ENCODE data around the gene UPB1. TPM values are rescaled to one million over a fixed set of nuclear protein-coding genes. Genes with fewer than 3 reads are reported as not detected.
"Not testable (repeated sequence)": the region's sequence is repeated elsewhere in the genome, so short reads cannot be mapped to it uniquely, and the experiment has no call there.

The UPB1 gene
- total RNA-seq, 4 donors from 2014 or later, result 0.57 TPM; not detected in 3

DNA sequence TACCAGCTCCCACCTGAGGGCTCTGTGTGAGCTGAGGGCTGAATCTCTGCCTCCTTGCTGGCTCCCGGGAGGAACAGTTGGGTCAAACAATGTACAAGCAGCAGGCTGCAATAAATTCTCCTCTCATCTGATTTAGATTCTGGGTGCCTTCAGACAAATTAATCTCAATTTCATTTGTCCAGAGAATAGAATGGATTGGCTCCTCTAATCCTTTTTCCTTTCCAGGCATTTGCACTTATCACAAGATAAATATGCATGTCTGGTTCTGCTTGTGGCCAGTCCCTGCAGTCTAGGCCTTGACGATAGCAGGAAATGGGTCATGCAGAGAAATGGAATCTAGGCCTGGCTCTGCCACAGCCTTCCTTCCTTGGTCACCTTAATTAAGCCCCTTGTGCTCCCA, 28.7 kb downstream of the UPB1 start:
- Histone ChIP-seq H3K27me3 (no peaks in the 10 kb centered on the region), H3K27ac (no peak overlapping the region), H3K9me3 (no peaks in the 10 kb centered on the region), H3K4me1 (peaks cover 5 to 33% (median 6%) of the 10 kb centered on the region in 3 donors), H3K36me3 (no peaks in the 10 kb centered on the region), H3K4me3 (no peak overlapping the region)
- WGBS, 2 donors, result 56 to 73% methylated on average over 1 to 2 of the region's 2 CpGs
- DNase-seq, result no peak
- intact Hi-C loops (cut with DNase I), result loop anchor here (5.0 kb wide), 1 partner anchor 202 kb away; no protein-coding TSS in a partner anchor
- TF ChIP-seq, protein P1, sequence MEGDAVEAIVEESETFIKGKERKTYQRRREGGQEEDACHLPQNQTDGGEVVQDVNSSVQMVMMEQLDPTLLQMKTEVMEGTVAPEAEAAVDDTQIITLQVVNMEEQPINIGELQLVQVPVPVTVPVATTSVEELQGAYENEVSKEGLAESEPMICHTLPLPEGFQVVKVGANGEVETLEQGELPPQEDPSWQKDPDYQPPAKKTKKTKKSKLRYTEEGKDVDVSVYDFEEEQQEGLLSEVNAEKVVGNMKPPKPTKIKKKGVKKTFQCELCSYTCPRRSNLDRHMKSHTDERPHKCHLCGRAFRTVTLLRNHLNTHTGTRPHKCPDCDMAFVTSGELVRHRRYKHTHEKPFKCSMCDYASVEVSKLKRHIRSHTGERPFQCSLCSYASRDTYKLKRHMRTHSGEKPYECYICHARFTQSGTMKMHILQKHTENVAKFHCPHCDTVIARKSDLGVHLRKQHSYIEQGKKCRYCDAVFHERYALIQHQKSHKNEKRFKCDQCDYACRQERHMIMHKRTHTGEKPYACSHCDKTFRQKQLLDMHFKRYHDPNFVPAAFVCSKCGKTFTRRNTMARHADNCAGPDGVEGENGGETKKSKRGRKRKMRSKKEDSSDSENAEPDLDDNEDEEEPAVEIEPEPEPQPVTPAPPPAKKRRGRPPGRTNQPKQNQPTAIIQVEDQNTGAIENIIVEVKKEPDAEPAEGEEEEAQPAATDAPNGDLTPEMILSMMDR (IDR thresholded peaks at IDR 0.05), result no peak

DNA sequence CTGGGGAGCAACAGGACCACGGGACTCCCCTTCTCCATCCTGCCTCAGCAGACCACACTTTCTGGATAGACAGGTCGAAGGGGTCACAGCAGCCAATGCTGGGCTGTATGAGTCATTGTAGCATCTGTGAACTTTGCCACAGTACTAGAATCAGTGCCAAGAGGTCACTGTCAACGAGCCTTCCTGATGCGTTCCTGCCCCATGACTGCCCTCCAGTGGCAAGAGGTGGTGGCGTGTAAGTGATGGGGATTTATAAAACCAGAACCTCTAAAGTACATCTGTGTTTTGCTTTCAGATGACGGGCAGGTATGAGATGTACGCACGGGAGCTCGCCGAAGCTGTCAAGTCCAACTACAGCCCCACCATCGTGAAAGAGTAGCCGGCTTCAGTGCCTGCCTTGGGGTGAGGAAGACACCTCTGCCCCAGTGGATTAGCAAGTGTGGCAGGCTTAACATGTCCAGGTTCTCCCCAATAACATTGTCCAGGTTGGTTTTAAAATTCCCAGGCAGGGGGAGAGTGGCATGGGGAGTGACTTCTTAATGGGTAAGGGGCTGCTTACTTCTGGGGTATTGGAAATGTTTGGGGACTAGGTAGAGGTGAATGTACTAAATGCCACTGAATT, 30.4 kb downstream of the UPB1 start:
- Histone ChIP-seq H3K36me3 (no peaks in the 10 kb centered on the region), H3K9me3 (no peaks in the 10 kb centered on the region), H3K4me1 (peaks cover 5 to 33% (median 6%) of the 10 kb centered on the region in 3 donors), H3K27ac (no peak overlapping the region), H3K4me3 (no peak overlapping the region), H3K27me3 (no peaks in the 10 kb centered on the region)
- TF ChIP-seq, protein P1 (IDR thresholded peaks at IDR 0.05), result peak; percentile 66 to 89 (median 78)
- TF ChIP-seq POLR2A (IDR thresholded peaks at IDR 0.05), result no peak
- no peak for DNase-seq
- intact Hi-C loops (cut with DNase I), result no loop called here
- 3 to 10% methylated on average over 9 to 11 of the region's 12 CpGs for WGBS, 2 donors

DNA sequence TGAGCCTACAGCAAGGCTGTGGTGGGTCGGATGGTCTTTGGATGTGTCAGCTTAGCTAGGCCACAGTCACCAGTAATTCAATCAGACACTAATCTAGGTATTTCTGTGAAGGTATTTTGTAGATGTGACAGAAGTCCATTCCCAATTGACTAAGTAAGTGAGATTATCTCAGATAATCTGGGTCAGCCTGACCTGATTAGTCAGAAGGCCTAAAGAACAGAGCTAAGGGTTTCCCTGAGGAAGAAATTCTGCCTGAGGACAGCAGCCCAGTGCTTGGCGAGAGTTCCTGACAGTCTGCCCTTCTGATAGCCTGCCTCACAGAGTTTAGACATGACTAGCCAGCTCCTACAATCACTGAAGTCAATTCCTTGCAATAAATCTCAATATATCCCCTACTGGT, 31.1 kb downstream of the UPB1 start:
- H3K27ac ChIP-seq, result no peak overlapping the region
- DNase-seq, result no peak
- no peak overlapping the region for H3K4me3 ChIP-seq
- intact Hi-C loops (cut with DNase I), result no loop called here
- no peak for TF ChIP-seq POLR2A (IDR thresholded peaks at IDR 0.05)
- TF ChIP-seq, protein P1 (IDR thresholded peaks at IDR 0.05), result no peak
- 80 to 88% methylated on average over 2 of the region's 2 CpGs for WGBS, 2 donors
- peaks cover 5 to 33% (median 6%) of the 10 kb centered on the region in 3 donors for H3K4me1 ChIP-seq
- H3K27me3 ChIP-seq, result no peaks in the 10 kb centered on the region
- no peaks in the 10 kb centered on the region for H3K9me3 ChIP-seq
- no peaks in the 10 kb centered on the region for H3K36me3 ChIP-seq

DNA sequence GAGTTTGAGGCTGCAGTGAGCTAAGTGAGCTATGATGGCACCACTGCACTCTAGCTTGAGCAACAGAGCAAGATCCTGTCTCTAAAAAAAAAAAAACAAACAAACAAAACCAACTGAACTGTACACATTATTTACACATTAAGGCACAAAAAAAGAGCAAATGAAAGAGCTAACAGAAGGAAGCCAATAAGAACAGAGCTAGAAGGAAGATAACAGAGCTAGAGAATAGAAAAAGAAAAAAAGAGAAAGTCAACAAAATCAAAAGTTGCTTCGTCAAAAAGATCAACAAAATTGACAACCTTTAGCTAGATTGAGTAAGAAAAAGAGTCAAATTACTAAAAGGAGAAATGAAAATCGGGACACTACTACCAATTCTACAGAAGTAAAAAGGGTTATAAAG, 34.8 kb downstream of the UPB1 start:
- intact Hi-C loops (cut with DNase I), result no loop called here
- H3K27me3 ChIP-seq, result no peaks in the 10 kb centered on the region
- peaks cover 5 to 10% (median 6%) of the 10 kb centered on the region in 3 donors for H3K4me1 ChIP-seq
- 63 to 80% methylated on average over 2 of the region's 2 CpGs for WGBS, 2 donors
- no peak overlapping the region for H3K27ac ChIP-seq
- no peaks in the 10 kb centered on the region for H3K36me3 ChIP-seq
- H3K4me3 ChIP-seq, result no peak overlapping the region
- DNase-seq, result no peak
- no peaks in the 10 kb centered on the region for H3K9me3 ChIP-seq
- TF ChIP-seq, protein P1 (IDR thresholded peaks at IDR 0.05), result no peak
- TF ChIP-seq POLR2A (IDR thresholded peaks at IDR 0.05), result no peak

DNA sequence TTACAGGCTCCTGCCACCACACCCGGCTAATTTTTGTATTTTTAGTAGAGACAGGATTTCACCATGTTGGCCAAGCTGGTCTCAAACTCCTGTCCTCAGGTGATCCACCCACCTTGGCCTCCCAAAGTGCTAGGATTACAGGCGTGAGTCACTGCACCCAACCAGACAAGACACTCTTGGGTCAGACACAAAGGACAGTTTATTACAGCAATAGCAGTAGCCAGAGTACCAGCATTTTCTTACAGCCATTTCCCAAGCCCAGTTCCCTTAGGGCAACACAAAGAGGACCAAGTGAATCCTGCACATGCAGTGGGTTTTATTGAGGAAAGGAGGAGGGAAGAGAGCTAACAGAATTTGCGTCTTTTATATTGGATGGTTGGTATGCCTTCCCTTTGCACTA, 35.8 kb downstream of the UPB1 start:
- DNase-seq; intact Hi-C loops (cut with DNase I); H3K4me1 ChIP-seq; H3K36me3 ChIP-seq; H3K9me3 ChIP-seq; H3K4me3 ChIP-seq; H3K27ac ChIP-seq; H3K27me3 ChIP-seq: not testable (repeated sequence)
- 60 to 70% methylated on average over 2 to 3 of the region's 3 CpGs for WGBS, 2 donors

DNA sequence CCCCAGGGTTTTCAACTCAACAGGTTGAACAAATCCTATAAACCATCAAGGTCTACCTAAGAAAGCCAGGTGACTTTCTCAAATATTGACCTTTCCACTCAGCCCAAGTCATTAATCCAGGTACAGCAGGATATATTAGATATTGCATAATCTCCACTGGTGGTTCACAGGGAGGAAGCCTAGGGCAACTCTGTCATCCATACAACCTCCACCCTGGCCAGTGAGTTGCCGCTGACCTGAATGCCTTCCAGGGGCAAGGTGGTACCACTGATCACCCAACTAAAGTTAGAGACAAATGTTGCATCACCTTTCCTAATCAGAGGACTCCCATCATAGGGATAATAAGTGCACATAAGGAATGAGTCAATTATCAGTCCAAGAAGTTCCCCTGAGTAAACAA, 36.9 kb downstream of the UPB1 start:
- Histone ChIP-seq H3K9me3 (no peaks in the 10 kb centered on the region), H3K27me3 (no peaks in the 10 kb centered on the region), H3K27ac (no peak overlapping the region), H3K36me3 (no peaks in the 10 kb centered on the region), H3K4me3 (no peak overlapping the region), H3K4me1 (no peaks in the 10 kb centered on the region)
- TF ChIP-seq POLR2A (IDR thresholded peaks at IDR 0.05), result no peak
- TF ChIP-seq, protein P1 (IDR thresholded peaks at IDR 0.05), result no peak
- no peak for DNase-seq
- intact Hi-C loops (cut with DNase I), result no loop called here
- no CpG with 5 or more reads among the region's 1 CpG for WGBS, 2 donors
